Calu3 (cell line): ENCODE data around the gene PARM1. TPM values are rescaled to one million over a fixed set of nuclear protein-coding genes. Genes with fewer than 3 reads are reported as not detected.

ENCODE experiments used
- BruUV-seq: library from RNA; stranded (reverse); fragments of 400-500 nt; replicated peaks from 2 replicates; lab custom pipeline; 2021; lab: Mats Ljungman, UMichigan
- CTCF ChIA-PET: fragments of 300-600 bp; sonication (Branson Sonifier 250); formaldehyde crosslinking; loops from one replicate; lab custom pipeline; 2022; ENCODE audit warnings: antibody characterized with exemption; lab: Charles Lee
- DNase-seq: peaks from one replicate; pipeline ENCODE4 v3.0.0; 2022
- H3K27ac Mint-ChIP-seq: one replicate; pipeline ENCODE4 v1.8.0; 2022; ENCODE audit warnings: mixed read lengths; ENCODE audit not compliant: unreplicated experiment
- H3K27me3 Mint-ChIP-seq: one replicate; pipeline ENCODE4 v1.8.0; 2022; ENCODE audit warnings: mixed read lengths; ENCODE audit not compliant: unreplicated experiment
- H3K36me3 Mint-ChIP-seq: one replicate; pipeline ENCODE4 v1.8.0; 2022; ENCODE audit warnings: mild to moderate bottlenecking, moderate library complexity, mixed read lengths; ENCODE audit not compliant: insufficient read depth, unreplicated experiment
- H3K4me1 Mint-ChIP-seq: one replicate; pipeline ENCODE4 v1.8.0; 2022; ENCODE audit warnings: mild to moderate bottlenecking, low read depth, mixed read lengths; ENCODE audit not compliant: unreplicated experiment
- H3K4me3 Mint-ChIP-seq: one replicate; pipeline ENCODE4 v1.8.0; 2022; ENCODE audit warnings: mild to moderate bottlenecking, low read depth, moderate library complexity, mixed read lengths; ENCODE audit not compliant: unreplicated experiment
- H3K9me3 Mint-ChIP-seq: one replicate; pipeline ENCODE4 v1.8.0; 2022; ENCODE audit warnings: low read depth, mixed read lengths; ENCODE audit not compliant: unreplicated experiment
- CTCF ChIP-seq: fragments of 200-600 bp; IDR thresholded peaks from one replicate; pipeline ENCODE4 v1.8.0; 2022; ENCODE audit warnings: antibody characterized with exemption; ENCODE audit not compliant: unreplicated experiment
- intact Hi-C: fragments of 100-400 bp; cut with micrococcal nuclease; formaldehyde crosslinking; loops from one replicate; pipeline ENCODE4 v1.10.0; 2022; ENCODE audit not compliant: unreplicated experiment
- total RNA-seq: library from RNA; stranded (reverse); gene quantifications from 2 replicates; pipeline ENCODE4 v1.2.3, GENCODE V29; 2022

The PARM1 gene
- total RNA-seq, 1 experiment from 2014 or later = 4.4 TPM

DNA sequence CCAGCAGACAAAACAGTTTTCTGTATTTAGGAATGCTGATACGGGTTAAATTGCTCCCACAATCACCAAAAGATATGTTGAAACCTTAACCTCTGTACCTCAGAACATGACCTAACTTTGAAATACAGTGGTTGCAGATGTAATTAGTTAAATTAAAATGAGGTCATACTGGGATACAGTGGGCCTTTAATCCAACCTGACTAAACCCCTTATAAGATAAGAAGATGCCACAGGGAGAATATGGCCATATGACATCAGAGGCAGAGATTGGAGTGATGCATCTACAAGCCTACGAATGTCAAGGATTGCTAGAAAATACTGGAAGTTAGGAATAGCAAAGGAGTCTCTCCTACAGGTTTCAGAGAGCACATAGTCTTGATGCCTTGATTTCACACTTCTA is 32.1 kb upstream of the PARM1 start:
- CTCF ChIA-PET = no interaction called here
- Mint-ChIP-seq H3K36me3 (no peaks in the 10 kb centered on the region), H3K4me1 (peaks cover 12% of the 10 kb centered on the region), H3K9me3 (no peaks in the 10 kb centered on the region), H3K27me3 (no peaks in the 10 kb centered on the region), H3K4me3 (no peak overlapping the region), H3K27ac (no peak overlapping the region)
- no peak for TF ChIP-seq CTCF
- intact Hi-C loops = no loop called here
- no peak for DNase-seq
- BruUV-seq = no TSS peak

GRCh38 chr4:74904509-74905065 is 28.3 kb upstream of the PARM1 start:
- no peak for DNase-seq
- intact Hi-C loops = no loop called here
- no peaks in the 10 kb centered on the region for H3K9me3 Mint-ChIP-seq
- H3K36me3 Mint-ChIP-seq = no peaks in the 10 kb centered on the region
- H3K27ac Mint-ChIP-seq = no peak overlapping the region
- H3K4me3 Mint-ChIP-seq = no peak overlapping the region
- H3K4me1 Mint-ChIP-seq = no peaks in the 10 kb centered on the region
- no peaks in the 10 kb centered on the region for H3K27me3 Mint-ChIP-seq
- TF ChIP-seq CTCF = no peak
- no TSS peak for BruUV-seq
- CTCF ChIA-PET = no interaction called here

- CTCF ChIA-PET = interaction anchor here (0.9 kb wide), 1 partner anchor 14 kb away, joined by 3 read pairs; no protein-coding TSS in a partner anchor
- H3K27me3 Mint-ChIP-seq = peaks cover 3% of the 10 kb centered on the region
- intact Hi-C loops = no loop called here
- no peak overlapping the region for H3K4me3 Mint-ChIP-seq
- H3K27ac Mint-ChIP-seq = no peak overlapping the region
- DNase-seq = no peak
- H3K4me1 Mint-ChIP-seq = no peaks in the 10 kb centered on the region
- H3K36me3 Mint-ChIP-seq = no peaks in the 10 kb centered on the region
- no TSS peak for BruUV-seq
- TF ChIP-seq CTCF = no peak
- H3K9me3 Mint-ChIP-seq = no peaks in the 10 kb centered on the region
These were observed 26.1 kb upstream of the PARM1 start for GRCh38 chr4:74906771-74907170.

DNA sequence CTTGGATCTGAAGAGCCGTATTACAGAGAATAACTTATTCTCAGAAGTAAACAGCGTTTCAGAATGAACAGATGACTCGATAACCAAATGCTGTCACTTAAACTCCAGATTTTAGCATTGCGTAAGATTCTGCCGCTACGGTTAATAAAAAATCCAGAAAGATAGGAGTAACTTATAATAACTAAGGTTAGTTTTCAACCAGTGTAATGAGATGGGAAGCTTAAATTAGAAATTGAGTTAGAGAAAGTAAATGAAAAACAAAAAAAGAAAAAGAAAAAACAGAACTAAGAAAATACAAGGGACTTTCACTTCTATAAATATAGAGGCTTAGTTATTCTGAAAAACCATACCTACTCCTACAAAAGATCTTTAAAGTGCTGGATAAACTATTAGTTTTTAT is 13.1 kb upstream of the PARM1 start:
- H3K9me3 Mint-ChIP-seq = no peaks in the 10 kb centered on the region
- H3K4me3 Mint-ChIP-seq = no peak overlapping the region
- no TSS peak for BruUV-seq
- no peak overlapping the region for H3K27ac Mint-ChIP-seq
- DNase-seq = no peak
- intact Hi-C loops = no loop called here
- CTCF ChIA-PET = no interaction called here
- no peaks in the 10 kb centered on the region for H3K4me1 Mint-ChIP-seq
- no peaks in the 10 kb centered on the region for H3K36me3 Mint-ChIP-seq
- peaks cover 11% of the 10 kb centered on the region for H3K27me3 Mint-ChIP-seq
- TF ChIP-seq CTCF = no peak
